OCI-M2 (cell line): ENCODE measurements around the gene XAB2.
"Not testable (repeated sequence)": the region's sequence is repeated elsewhere in the genome, so short reads cannot be mapped to it uniquely, and the experiment has no call there.

Experiments
- DNase-seq: peaks from one replicate; lab custom pipeline; 2025; ENCODE audit not compliant: unreplicated experiment; lab: John Stamatoyannopoulos, UW

XAB2 gene

DNA sequence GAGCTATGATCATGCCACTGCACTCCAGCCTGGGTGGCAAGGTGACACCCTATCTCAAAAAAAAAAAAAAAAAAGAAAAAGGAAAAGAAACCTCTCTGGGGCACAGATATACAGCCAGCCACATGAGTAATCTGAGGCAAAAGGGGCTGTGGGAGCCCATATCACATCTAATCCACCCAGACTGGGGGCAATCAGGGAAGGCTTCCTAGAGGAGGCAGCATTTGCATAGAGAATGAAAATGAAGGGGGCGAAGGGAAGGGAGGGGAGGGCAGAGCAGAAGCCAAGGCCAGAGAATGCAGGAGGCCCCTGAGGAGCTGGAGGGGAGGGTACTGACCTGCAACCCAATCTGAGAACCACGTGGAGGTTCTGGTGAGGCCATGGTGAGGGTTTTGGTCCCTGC is 20.8 kb upstream of the XAB2 start:
- no peak for DNase-seq

DNA sequence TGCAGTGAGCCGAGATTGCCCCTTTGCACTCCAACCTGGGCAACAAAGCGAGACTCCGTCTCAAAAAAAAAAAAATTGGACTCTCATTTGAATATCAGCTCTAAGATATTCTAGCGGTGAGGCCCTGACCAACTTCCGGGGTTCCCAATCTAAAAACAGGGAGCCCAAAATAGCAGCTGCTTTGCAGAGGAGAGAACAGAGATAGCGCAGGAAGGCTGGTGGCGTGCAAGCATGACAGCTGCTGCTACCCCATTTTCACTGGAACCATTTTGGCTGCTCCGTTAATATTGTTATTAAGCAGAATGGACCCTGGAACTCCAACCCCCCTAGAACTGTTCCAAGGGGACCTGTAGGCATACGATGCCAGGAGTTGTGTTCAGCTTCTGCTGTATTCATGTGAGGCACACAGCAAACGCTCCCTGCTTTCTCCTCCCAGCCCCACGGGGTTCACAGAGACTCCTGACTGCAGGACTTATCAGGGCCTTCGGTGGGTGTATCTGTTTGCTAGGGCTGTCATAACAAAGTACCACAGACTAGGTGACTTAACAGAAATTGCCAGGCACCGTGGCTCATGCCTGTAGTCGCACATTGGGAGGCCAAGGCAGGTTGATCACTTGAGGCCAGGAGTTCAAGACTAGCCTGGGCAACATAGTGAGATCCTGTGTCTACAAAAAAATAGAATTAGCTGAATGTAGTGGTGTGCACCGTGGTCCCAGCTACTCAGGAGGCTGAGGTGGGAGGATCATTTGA is 19.1 kb upstream of the XAB2 start:
- DNase-seq, result no peak

DNA sequence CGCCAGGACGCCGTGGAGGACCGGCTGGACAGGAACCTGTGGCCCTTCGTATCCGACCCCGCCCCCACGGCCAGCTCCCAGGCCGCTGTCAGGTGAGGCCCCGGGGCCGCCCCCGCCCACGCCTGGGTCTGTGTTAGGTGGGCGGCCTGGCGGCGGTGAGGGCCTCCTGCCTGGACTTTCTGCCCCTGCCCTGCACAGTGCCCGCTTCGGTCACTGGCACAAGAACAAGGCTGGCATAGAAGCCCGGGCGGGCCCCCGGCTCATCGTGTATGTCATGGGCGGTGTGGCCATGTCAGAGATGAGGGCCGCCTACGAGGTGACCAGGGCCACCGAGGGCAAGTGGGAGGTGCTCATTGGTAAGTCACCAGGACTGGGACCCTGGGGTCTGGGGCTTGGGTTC is 17.8 kb upstream of the XAB2 start:
- DNase-seq, result no peak

DNA sequence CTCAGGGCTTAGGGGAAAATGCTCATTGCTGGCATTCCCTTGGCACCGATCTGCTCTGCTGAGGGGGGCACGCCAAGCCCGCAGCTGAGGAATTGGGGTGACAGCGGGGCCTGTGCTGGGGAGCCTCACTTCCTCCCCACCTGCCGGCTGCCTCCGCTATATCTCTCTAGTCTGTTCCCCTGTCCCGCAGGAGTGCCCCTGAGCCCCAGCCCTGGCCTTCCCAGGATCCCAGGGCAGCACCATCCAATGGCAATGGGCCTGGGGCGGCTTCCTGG is 17.0 kb upstream of the XAB2 start:
- DNase-seq, result no peak

DNA sequence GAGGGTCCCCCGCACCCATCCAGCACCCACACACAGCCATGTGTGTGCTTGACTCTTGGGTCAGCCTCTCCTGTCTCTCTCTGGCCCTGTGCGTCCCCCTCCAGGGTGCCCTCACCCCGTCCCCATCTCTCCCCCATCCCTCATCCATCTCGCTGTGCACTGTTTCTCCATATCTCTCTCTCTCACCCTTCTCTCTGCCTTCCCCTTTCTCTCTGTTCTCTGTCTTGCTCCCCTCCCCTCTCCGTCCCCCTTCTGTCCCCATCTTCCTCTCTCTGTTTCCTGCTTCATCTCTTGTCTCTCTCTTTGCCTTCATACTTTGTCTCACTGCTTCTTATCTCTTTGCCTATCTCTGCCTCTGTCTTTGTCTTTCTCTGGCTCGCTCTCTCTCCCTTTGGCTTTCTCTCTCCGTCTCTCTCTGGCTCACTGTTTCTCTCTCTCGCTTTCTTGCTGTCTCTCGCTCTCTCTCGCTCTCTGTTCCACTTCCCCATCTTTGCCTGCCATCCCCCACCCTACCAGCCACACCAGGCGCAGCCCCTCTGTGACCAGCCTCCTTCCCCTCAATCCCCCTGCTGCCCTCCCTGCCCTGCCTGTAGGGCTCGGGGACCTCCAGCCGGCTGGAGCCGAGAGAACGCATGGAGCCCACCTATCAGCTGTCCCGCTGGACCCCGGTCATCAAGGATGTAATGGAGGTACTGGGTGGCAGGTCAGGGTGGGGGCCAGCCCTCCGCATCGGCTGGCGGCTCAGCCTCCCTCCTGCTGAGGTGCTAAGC is 16.5 kb upstream of the XAB2 start:
- DNase-seq, result no peak

DNA sequence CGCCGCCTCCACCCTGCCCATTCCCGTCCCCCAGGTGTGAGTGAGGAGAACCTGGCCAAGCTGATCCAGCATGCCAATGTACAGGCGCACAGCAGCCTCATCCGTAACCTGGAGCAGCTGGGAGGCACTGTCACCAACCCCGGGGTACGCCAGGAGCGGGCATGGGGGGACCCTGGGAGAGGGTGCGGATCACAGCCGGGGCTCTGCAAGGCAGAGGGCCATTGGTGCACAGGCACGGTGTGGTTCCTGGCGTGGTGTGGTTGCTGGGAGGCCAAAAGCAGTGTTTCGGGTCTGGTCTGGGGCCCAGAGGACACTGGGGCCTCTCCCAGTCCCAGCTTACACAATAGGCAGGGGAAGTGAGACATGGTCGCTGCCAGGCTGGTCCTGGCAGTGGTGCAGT is 15.8 kb upstream of the XAB2 start:
- DNase-seq, result no peak

DNA sequence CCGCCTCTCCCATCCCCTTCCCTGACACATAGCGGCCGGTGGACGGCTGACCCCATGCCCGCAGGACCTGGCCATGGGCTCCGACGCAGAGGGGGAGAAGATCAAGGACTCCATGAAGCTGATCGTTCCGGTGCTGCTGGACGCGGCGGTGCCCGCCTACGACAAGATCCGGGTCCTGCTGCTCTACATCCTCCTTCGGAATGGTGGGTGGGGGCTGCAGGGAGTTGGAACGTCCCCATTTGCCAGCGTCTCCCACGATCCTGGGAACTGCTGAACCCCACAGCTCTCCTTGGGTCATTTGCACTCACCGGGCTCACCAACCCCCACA is 15.2 kb upstream of the XAB2 start:
- DNase-seq, result no peak

DNA sequence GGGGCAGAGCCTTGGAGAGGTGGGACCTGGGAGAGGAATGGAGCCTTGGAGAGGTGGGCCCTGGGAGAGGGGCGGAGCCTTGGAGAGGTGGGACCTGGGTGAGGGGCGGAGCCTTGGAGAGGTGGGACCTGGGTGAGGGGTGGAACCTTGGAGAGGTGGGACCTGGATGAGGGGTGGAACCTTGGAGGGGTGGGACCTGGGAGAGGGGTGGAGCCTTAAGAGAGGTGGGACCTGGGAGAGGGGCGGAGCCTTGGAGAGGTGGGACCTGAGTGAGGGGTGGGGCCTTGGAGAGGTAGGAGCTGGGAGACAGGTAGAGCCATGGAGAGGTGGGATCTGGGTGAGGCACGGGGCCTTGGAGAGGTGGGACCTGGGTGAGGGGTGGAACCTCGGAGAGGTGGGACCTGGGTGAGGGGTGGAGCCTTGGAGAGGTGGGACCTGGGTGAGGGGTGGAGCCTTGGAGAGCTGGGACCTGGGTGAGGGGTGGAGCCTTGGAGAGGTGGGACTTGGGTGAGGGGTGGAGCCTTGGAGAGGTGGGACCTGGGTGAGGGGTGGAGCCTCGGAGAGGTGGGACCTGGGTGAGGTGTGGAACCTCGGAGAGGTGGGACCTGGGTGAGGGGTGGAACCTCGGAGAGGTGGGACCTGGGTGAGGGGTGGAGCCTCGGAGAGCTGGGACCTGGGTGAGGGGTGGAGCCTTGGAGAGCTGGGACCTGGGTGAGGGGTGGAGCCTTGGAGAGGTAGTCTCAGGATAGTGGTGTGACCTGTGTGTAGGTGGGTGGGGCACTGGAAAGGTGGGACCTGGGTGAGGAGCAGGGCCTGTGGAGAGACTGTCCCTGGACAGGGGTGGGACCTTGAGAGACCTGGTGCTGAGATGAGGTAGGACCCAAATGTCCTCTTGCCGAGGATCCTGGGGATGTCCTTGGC is 14.5 kb upstream of the XAB2 start:
- not testable (repeated sequence) for DNase-seq

DNA sequence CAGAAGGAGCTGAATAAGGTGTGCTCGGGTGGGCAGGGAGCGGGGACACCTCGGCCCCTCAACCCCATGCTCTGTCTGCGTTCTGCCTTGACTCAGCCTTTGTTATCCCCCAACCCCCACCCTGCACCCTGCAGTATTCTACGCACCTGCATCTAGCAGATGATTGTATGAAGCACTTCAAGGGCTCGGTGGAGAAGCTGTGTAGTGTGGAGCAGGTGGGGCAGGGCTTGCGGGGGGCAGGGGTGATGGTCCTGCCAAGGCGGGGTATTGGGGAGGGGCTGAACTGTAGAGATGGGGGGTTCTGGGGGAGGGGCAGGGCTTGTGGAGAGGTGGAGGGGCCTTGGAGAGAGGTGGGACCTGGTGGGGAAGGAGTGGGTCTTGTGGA is 13.7 kb upstream of the XAB2 start:
- DNase-seq, result no peak

DNA sequence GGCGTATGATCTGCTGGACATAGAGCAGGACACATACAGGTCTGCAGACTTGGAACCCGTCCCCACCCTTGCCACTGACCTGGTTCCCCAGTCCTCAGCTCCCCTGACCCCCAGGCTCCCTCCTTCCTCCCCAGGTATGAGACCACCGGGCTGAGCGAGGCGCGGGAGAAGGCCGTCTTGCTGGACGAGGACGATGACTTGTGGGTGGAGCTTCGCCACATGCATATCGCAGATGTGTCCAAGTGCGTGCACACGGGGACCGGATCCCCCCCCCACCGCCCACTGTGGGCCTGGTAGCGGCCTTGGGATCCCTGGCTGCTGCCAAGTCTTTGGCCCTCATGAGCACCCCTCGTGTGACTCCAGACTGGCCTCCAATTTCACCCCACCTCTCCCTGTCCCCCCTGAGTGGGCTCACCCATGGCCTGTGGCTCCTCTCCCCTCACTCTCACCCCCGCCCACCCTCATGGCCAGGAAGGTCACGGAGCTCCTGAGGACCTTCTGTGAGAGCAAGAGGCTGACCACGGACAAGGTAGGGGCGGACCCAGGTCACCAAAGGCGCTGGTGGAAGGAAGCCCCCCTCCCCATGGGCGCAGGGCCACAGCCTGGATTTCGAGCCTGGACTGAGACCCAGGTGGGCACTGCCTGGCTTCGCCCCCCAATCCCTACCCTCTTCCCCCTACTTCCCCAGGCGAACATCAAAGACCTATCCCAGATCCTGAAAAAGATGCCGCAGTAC is 13.1 kb upstream of the XAB2 start:
- DNase-seq, result no peak

DNA sequence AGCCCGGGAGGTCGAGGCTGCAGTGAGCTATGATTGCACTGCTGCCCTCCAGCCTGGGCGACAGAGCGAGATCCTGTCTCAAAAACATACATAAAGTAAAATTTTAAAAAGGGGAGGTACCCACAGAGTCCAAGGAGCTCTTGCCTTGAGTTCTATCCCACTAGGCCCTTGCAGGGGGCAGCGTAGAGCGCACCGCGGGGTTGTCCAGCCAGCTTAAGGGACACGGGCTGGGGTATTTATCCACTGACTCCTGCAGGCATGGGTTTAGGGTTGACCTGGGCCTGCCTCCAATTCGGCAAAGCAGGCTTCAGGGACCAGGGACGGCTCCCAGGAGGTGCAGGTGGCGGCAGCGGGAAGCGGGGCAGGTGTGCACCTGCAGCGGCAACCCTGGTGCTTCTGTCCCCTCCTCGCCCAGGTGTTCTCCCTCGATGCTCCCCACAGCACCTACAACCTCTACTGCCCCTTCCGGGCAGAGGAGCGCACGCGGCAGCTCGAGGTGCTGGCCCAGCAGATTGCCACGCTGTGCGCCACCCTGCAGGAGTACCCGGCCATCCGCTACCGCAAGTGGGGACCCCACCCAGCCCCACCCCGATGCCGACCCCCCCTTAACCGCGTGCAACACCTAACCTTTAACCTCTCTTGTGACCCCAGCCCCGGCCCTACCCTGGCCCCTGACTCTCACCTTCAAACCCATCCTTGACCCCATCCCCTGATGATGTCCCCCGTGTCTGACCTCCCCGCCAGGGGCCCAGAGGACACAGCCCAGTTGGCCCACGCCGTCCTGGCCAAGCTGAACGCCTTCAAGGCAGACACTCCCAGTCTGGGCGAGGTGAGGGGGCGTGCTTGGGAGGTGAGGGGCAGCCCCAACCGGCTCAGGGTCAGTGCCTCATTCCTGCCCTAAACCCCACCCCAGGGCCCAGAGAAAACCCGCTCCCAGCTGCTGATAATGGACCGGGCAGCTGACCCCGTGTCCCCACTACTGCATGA is 12.2 kb upstream of the XAB2 start:
- DNase-seq, result no peak

DNA sequence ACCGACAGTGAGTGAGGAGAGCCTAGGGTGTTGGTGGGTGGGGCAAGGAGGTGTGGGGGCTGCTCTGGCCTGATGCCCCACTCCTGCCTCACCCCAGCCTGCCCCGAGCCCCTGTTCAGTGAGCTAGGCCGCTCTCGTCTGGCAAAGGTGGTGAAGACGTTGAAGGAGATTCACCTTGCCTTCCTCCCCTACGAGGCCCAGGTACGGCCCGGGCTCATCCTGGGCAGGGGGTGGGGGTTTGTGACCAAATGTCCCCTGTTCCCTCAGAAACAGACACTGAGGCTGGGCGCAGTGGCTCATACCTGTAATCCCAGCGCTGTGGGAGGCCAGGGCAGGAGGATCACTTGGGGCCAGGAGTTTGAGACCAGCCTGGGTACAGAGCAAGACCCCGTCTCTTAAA is 11.5 kb upstream of the XAB2 start:
- DNase-seq, result no peak

DNA sequence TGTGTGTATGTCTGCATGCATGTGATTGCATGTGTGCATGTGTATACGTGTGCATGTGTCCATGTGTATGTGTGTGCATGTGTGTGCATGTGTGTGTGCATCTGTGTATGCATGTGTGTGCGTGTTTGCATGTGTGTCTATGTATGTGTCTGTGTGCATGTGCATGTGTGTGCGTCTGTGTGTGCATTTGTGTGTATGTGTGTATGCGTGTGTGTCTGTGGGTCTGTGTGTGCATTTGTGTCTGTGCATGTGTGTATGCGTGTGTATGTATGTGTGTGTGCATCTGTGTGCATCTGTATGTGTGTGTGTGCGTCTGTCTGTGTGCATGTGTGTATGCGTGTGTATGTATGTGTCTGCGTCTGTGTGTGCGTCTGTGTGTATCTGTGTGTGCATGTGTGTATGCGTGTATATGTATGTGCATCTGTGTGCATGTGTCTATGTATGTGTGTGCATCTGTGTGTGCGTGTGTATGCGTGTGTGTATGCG is 10.6 kb upstream of the XAB2 start:
- DNase-seq, result no peak

DNA sequence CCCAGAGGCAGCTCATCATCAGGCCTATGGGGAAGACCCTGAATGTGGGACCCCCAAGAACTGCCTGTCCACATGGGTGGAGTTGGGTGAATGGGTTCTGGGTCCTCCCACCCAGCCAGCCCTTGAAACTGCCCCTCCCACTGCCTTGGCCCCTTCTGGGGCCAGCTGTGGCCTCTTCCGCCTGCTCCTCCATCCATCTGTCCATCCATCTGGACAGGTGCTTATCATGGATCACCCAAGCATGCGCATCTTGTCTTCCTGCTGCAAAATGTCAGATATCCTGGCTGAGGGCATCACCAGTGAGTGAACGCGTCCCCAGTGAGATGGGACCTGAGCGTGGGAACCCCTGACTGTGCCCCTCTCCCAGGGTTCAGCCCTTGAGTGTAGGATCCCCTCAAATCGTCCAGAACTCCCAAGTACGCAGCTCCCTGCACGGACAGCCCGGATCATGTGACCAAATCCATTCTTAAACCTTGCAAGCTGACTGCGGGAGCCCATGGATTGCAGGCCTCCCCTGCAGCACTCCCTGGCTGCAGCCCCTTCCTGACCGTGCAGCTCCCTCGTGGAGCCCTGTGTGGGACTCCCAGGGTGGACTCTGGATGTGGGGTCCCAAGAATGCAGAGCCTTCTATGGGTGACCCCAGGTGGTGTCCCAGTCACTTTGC is 9.6 kb upstream of the XAB2 start:
- no peak for DNase-seq

DNA sequence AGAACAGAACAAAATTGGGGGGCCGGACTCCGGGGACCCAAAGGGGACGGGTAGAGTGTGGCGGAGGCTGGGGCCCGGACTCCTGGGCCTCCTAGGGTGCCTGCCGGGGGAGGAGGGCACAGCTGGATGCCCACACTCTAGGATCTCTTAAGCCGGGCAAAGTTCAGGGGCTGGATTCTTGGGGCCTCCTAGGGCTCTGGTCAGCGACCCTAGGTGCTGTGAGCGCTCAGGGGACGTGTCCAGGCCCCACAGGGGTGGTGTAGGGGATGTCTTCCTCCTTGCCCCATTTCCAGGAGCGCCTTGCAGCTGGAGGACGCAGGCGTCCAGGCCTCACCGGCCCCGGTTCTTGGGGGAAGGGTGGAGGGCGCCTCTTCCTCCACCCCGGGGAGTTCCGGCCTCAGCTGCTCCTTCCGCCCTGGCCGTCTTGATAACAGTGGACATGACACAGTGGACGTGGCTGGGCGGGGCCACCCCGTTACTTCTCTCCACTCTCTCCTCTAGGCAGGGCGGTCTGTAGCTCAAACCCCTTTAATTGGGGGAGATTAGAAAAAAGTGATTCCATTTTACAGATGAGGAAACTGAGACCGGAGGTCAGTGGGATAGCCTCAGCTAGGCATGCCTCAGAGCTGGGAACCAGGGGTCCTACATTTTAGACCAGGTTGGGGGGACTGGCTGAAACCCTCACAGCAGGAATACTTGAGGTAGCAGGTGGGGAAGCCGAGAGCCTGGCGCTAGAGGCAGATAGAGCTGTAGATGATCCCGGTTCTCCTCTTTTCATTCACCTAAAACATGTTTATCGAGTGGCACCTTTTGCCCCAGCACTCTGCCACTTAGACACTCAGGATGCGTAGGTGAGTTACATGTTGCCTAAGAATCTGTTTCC is 8.3 kb upstream of the XAB2 start:
- no peak for DNase-seq

DNA sequence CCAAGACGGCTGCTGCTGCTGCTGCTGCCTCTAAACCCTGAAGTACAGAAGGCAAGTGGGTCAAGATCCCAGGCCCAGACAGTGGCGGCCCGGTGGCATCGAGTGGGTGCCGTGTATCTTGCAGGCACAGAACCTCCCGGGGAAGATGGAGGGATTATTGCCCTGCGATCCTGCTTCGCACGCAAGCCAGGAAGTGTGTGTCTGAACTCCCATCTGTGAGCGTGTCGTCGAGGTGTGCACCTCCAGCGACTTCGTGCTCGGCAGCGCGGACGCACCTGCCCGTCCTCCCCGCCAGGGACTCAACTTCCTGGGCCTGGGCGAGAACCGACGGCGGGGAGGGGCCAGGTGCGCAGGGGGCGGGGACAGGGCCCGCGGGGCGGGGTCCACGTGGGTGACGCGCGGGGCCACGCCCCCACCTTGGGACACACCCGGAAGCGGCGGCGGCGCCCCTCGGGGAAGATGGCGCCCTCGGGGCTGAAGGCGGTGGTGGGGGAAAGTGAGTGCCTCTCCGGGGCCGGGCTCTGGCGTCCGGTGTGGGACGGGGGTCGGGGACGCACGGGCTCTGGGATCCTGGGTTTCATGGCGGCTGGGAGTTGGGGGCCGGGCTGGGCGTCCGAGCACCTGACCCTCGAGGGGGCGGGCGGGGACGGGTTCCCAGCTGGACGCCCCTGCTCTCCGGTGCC is 7.5 kb upstream of the XAB2 start, which contains the start of gene STXBP2:
STXBP2 (plus strand) TSS at position 420 of the 683 bp plus-strand sequence; CDS start at position 460, 40 bp downstream.
- DNase-seq, result no peak

DNA sequence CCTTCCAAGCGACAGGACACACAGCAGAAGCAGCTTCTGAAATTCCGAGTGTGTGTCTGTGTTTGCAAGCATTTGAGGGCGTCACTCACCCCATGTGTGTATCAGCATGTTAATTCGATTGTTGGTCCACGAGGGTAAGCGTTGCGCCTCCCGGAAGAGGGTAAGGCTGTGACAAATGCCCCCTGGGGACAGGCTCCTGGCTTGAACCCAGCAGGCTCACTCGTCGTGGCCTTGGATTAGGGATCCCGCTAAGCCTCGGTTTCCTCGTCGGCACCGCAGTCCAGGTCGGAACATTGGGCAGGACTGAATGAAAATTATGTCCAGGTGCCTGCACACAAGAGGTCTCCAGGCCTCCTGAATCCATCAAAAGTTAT is 7.0 kb upstream of the XAB2 start:
- no peak for DNase-seq

DNA sequence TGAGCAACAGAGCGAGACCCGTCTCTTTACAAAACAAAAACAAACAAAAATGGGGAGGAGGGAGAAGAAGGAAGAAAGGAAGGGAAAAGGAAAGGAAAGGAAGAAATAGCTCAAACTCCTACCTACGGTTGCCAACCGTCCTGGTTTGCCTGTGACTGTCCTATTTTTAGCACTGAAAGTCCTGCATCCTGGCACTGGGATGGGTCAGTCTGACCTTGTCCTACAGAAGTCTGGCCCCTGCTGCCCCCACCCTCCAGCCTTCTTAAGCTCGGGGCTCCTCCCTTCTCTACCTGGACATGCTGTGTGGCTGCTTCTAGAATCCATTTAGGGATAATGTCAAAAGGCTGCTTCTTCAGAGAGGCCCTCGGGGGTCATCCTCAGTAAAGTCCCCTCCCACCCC is 6.3 kb upstream of the XAB2 start:
- no peak for DNase-seq
